HG03108 (cell line): ENCODE data around the gene NCDN.

Experiments used
- ATAC-seq: cut with Tn5 transposase; IDR thresholded peaks from one replicate; pipeline ENCODE4 v1.9.1; 2021; ENCODE audit warnings: moderate library complexity; ENCODE audit not compliant: unreplicated experiment

NCDN gene

GRCh38 chr1:35557611-35558373, at the start of gene NCDN:
Gene NCDN (plus strand): TSS chr1:35557799. CDS start chr1:35558191, 392 bp downstream.
- peak; percentile 72 for ATAC-seq

- no peak for ATAC-seq
Observed at GRCh38 chr1:35507947-35508346, 49.7 kb upstream of the NCDN start.

DNA sequence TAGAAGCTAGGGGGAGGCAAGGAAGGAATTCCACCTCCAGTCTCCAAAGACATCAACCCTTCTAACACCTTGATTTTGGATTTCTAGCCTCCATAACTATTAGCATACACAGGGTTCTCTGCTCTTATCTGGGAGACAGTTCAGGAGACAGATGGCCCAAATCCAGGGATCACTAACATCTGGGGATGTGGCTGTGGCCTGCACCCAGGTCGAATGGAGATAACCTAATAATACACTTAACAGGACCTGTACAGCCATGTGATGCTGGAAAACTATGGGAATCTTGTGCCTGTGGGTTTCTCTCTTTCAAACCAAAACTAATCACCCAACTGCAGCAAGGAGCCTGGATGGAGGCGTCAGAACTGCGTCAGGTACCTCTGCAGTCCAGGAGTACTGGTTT, 48.0 kb upstream of the NCDN start:
- ATAC-seq: no peak

DNA sequence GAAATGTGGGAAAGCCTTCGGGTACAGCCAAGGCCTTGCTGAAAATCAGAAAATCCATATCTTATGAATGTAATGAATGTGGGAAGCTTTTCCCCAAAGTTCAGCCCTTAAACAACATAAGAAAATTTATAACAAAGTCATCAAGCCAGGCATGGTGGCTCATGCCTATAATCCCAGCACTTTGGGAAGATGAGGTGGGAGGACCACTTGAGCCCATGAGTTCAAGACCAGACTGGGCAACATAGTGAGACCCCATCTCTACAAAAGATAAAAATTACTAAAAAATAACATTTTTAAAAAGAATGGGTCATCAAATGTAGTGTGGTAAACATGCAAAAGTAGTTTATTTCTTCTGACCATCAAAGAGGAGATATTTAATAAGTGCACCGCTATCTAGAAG, 46.3 kb upstream of the NCDN start:
- no peak for ATAC-seq

DNA sequence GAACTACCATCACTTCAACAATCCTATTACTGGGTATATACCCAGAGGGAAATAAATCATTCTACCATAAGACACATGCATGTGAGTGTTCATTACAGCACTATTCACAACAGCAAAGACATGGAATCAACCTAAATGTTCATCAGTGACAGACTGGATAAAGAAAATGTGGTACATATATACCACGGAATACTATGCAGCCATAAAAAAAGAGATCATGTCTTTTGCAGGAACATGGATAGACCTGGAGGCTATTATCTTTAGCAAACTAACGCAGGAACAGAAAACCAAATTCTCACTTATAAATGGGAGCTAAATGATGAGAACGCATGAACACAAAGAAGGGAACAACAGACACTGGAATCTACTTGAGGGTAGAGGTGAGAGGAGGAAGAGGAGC, 39.4 kb upstream of the NCDN start:
- no peak for ATAC-seq

DNA sequence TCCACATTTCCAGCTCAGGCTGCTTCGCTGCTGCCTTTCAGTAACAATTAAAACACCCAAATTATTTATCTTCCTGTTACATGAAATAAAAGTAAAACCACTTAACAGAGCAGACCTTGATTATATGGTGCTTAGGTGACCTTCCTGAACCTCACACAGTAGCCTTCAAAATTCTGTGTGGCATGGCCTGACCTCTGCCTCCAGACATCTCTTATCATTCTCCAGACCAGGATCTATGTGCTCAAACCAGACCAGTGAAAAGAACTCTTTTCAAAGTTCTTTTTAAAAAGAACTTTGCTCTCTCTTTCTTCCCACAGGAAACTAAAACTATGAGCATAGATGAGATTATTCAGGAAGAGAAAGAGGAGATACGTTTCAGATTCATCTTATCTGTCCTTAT, 38.2 kb upstream of the NCDN start:
- no peak for ATAC-seq

DNA sequence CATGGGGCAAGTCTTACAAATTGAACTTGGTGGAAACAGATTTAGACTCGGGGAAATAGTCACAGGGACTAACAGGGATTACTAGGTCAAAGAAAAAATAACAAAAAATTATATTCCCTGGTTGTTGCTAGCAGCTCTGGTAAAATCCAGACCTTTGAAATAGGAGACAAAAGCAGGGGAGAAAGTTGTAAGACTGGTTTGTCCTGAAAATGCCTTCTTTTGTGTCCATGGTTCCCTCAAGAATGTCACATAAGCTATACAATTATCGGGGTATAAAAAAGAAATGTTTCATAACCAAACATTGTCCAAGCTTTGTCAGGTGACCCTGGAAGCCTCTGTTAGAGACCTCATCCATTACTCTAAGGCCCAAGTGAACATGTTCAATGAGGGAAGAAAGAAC, 33.5 kb upstream of the NCDN start:
- no peak for ATAC-seq

GRCh38 chr1:35530168-35530567, 27.4 kb upstream of the NCDN start:
- ATAC-seq: no peak

- ATAC-seq: no peak
Observed at GRCh38 chr1:35530946-35531345, 26.7 kb upstream of the NCDN start.

DNA sequence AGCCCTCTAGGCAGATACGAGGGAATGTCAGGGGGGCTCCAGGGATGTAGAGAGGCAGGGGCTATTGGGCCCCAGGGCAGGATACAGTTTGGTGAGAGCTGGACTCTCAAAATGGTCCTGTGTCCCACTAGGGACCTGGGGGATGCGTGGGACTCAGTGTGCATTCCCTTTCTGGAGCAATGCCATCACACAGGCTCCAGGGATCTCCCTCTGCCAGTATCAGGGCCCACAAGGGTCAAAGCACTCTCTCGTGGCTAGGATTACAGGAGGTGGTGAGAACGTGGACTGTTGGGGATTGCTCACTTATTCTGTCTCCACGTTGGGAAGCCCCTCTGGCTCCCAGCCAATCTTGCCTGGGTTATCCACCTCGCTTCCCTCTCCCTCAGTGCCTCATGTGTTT, 26.2 kb upstream of the NCDN start:
- ATAC-seq: no peak

DNA sequence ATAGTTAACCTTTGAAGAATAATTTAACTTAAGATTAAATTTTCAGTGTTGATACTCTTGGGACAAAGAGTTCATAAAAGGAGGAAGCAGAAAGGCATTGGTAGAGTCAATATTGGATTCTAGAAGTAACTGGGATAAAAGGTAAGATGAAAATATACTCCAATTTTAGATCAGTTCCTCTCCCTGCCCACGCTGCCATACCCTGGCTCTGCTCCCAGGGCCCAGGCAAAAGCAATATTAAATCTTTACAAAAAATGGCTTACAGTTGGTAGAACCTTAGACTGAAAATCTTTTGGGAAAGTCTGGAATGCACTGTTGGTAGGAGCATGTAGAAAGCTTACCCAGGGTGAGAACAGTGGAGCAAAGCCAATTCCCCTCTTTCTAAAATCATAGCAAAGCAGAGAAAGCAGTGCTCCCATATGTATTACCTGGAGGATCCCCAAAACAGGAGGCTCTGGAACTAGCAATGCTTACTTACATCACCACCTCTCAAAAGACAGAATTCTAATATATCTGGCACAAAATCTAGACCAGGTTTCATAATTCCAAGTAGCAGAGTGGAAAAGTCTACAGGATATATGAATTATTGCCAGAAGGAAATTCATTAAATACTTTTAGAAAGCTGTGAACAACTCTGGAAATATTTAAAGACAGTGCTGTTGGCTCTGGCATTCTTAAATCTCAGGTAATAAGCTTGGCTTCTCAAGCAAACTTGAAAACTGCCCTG, 24.9 kb upstream of the NCDN start:
- ATAC-seq: no peak

GRCh38 chr1:35533586-35533985, 24.0 kb upstream of the NCDN start:
- no peak for ATAC-seq

- ATAC-seq: no peak
Observed at GRCh38 chr1:35535243-35535642, 22.4 kb upstream of the NCDN start.

GRCh38 chr1:35536556-35537162, 20.9 kb upstream of the NCDN start:
- no peak for ATAC-seq

- no peak for ATAC-seq
Observed at GRCh38 chr1:35537806-35538205, 19.8 kb upstream of the NCDN start.

DNA sequence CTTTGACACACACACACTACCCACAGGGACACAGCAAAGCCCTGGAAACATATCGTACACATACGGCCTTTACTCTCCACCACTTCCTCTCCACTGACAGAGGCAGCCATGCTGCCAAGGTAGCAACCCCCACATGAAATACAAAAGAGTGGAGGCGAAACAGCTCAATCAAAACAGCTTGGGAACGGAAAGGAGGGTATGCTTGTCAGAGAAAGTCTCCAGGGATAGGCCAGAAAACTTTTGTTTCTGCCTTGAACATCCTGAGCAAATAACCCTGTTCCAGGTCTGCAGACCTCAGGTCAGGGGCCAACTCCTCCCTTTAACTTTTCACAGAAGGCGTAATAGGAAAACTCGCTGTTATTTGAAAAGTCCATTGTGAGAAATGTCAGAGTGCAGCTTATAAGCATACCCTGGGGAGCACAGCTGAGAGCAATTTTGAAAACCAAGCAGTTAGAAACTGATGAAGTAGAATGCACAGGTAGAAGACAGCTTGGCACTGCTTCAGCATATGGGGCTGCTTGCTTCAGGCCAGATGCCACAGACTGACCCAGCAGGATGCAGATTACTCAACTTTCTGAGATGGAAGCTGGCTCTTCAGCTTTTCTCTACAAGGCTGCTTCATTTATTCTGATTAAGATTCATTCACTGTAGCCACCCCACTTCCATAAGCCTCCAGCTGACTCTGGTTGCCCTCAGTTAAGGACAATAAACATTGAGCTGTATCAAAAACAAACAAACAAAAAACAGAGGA, 18.4 kb upstream of the NCDN start:
- ATAC-seq: no peak

- ATAC-seq: no peak
Observed at GRCh38 chr1:35539824-35540261, 17.8 kb upstream of the NCDN start.

DNA sequence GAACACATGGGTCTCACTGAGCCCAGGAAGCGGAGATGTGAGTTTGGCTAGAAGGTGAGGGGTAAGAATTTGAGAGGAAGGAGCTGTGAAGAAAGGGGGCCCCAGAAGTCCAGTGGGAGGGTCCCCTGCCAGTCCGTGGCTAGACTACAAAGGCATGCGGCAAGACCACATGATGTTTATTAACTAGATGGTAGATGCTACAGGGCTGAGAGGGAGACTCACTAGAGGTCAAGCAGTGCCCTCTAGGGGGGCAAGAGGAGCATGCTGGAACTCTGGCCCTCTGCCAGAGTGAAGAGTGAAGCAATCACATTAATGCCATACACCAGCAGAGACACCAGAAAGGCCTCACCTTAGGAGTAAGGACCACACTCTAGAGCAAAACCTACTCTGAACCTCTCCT, 12.6 kb upstream of the NCDN start:
- ATAC-seq: no peak

DNA sequence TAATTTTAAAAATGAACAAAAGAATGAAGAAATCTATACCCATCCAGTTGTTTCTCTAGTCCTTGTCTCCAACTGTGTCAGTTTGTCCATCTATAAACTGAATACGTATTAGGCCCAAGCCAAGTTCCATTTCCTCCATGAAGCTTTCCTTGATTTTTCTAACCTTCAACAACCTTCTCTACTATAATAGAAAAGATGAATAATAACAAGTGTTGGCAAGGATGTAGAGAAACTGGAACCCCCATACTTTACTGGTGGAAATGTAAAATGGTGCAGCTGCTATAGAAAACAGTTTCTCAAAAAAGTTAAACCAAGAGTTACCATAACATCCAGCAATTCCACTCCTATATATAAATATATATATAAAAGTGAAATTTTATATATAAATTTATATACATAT, 11.0 kb upstream of the NCDN start:
- ATAC-seq: no peak

- no peak for ATAC-seq
Observed at GRCh38 chr1:35553851-35554250, 3.7 kb upstream of the NCDN start.
